AG10803 (cell line): ENCODE measurements around the gene SLC34A1.

ENCODE experiments used
- DNase-seq: peaks from one replicate; pipeline ENCODE4 v3.0.0; 2010; ENCODE audit warnings: low read depth
- H3K4me3 ChIP-seq: 2 replicates; pipeline ENCODE4 v1.5.1; 2011; ENCODE audit warnings: mild to moderate bottlenecking, low read length, control low read depth
- CTCF ChIP-seq: conservative IDR thresholded peaks from 2 replicates; pipeline ENCODE4 v1.5.1; 2011; ENCODE audit warnings: mild to moderate bottlenecking, low read length, control low read depth, inconsistent platforms

The SLC34A1 gene

DNA sequence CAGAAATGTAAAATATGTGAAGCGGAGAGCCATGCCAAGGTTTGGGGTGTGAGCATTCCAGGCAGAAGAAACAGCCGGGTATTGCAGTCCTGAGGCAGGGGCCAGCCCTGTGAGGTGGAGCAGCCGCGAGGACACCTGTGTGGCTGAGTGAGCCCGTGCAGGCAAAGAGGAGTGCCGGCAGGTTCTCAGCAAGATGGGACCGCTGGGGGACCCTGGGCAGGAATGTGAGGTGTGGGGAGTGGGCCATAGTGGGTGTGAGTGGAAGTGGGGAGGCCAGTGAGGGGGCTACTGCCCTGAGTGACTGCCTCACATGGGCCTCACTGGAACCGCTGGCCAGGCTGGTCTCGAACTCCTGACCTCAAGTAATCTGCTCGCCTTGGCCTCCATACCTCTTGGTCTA, 54.2 kb downstream of the SLC34A1 start:
- DNase-seq = no peak
- H3K4me3 ChIP-seq = no peak overlapping the region
- no peak for TF ChIP-seq CTCF

- no peak overlapping the region for H3K4me3 ChIP-seq
- no peak for TF ChIP-seq CTCF
- DNase-seq = no peak
Observed at GRCh38 chr5:177439518-177440053, 55.4 kb downstream of the SLC34A1 start.

DNA sequence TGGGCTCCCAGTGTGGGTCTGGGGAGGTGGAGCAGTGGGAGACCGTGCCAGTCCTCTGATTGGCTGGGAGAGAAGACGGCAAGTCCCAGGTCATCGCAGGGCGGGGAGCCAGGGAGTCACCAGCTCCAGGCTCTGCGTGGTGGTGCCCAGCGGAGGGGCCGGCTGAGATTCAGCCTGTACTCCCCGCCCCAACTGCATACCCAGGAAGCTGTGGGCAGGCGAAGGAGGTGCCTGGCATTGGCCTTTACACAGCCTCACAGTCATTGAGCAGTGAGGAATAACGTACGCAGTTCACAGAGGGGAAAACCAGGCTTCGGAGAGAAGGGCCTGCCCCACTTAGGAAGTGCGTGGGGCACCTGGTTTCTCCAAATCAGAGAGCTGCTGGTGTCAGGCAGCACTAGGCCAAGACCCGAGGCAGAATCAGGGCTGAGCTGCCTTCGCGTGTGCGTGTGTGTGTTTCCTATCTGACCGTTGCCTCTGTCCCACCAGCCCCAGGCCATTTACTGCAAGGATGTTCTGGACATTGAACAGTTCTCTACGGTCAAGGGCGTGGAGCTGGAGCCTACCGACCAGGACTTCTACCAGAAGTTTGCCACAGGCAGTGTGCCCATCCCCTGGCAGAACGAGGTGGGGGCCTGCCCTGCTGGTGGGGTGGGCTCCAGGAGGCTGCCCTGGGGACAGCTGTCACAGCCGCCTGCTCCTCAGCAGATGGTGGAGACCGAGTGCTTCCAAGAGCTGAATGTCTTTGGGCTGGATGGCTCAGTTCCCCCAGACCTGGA, 56.2 kb downstream of the SLC34A1 start:
- TF ChIP-seq CTCF = no peak
- no peak for DNase-seq
- no peak overlapping the region for H3K4me3 ChIP-seq

GRCh38 chr5:177440990-177441780, 57.0 kb downstream of the SLC34A1 start:
- no peak overlapping the region for H3K4me3 ChIP-seq
- no peak for DNase-seq
- no peak for TF ChIP-seq CTCF

GRCh38 chr5:177442066-177442826, 58.0 kb downstream of the SLC34A1 start:
- DNase-seq = no peak
- TF ChIP-seq CTCF = no peak

GRCh38 chr5:177443144-177443983, 59.1 kb downstream of the SLC34A1 start:
- DNase-seq = no peak
- TF ChIP-seq CTCF = no peak
- H3K4me3 ChIP-seq = no peak overlapping the region

More at GRCh38 chr5:177442066-177442826, 58.0 kb downstream of the SLC34A1 start:
- no peak overlapping the region for H3K4me3 ChIP-seq
